WTC11 (cell line): Measurements from ENCODE around the gene MCOLN3. TPM values are rescaled to one million over a fixed set of nuclear protein-coding genes. Genes with fewer than 3 reads are reported as not detected.

ENCODE experiments used
- ATAC-seq: fragments of 200-7000 bp; cut with Tn5 transposase; 2 replicates; pipeline ENCODE4 v1.10.0; 2021; ENCODE audit warnings: mild to moderate bottlenecking, moderate library complexity
- CTCF ChIA-PET: fragments of 300-600 bp; sonication (Branson Sonifier 250); formaldehyde crosslinking; loops from one replicate; lab custom pipeline; 2021; ENCODE audit warnings: antibody characterized with exemption; lab: Charles Lee
- POLR2A ChIA-PET: fragments of 350-600 bp; sonication (Branson Sonifier 250); formaldehyde crosslinking; loops from one replicate; lab custom pipeline; 2021; ENCODE audit warnings: antibody characterized with exemption; lab: Charles Lee
- DNase-seq: peaks from one replicate; pipeline ENCODE4 v3.0.0; 2021; ENCODE audit warnings: low spot score
- H3K27ac Mint-ChIP-seq: 2 replicates; pipeline ENCODE4 v1.8.0; 2021; ENCODE audit warnings: mixed read lengths
- H3K27me3 Mint-ChIP-seq: 2 replicates; pipeline ENCODE4 v1.8.0; 2021; ENCODE audit warnings: low read depth, mild to moderate bottlenecking, moderate library complexity, mixed read lengths
- H3K36me3 Mint-ChIP-seq: 2 replicates; pipeline ENCODE4 v1.8.0; 2021; ENCODE audit warnings: mixed read lengths
- H3K4me1 Mint-ChIP-seq: 2 replicates; pipeline ENCODE4 v1.8.0; 2022; ENCODE audit warnings: mixed read lengths
- H3K4me3 Mint-ChIP-seq: 2 replicates; pipeline ENCODE4 v1.8.0; 2021; ENCODE audit warnings: mild to moderate bottlenecking, moderate library complexity, mixed read lengths
- H3K9me3 Mint-ChIP-seq: 2 replicates; pipeline ENCODE4 v1.8.0; 2021; ENCODE audit warnings: mixed read lengths
- CBFB ChIP-seq: sonication (generic); formaldehyde crosslinking; IDR thresholded peaks from 2 replicates; pipeline ENCODE4 v1.8.1; 2022; ENCODE audit warnings: mild to moderate bottlenecking, low read depth, missing genetic modification reagents
- ESRRA ChIP-seq: sonication (generic); formaldehyde crosslinking; IDR thresholded peaks from 2 replicates; pipeline ENCODE4 v1.8.1; 2022; ENCODE audit warnings: mild to moderate bottlenecking, missing genetic modification reagents, borderline replicate concordance
- ETV6 ChIP-seq: sonication (generic); formaldehyde crosslinking; IDR thresholded peaks from 2 replicates; pipeline ENCODE4 v1.8.1; 2022; ENCODE audit warnings: mild to moderate bottlenecking, missing genetic modification reagents
- GABPB1 ChIP-seq: sonication (generic); formaldehyde crosslinking; IDR thresholded peaks from 2 replicates; pipeline ENCODE4 v1.8.1; 2023; ENCODE audit warnings: mild to moderate bottlenecking, missing genetic modification reagents
- NR1H2 ChIP-seq: sonication (generic); formaldehyde crosslinking; IDR thresholded peaks from 2 replicates; pipeline ENCODE4 v1.9.0; 2021; ENCODE audit warnings: mild to moderate bottlenecking, moderate library complexity, missing genetic modification reagents
- RELA ChIP-seq: sonication (generic); formaldehyde crosslinking; IDR thresholded peaks from 2 replicates; pipeline ENCODE4 v1.8.1; 2022; ENCODE audit warnings: missing genetic modification reagents, mild to moderate bottlenecking, borderline replicate concordance
- SMAD3 ChIP-seq: sonication (generic); formaldehyde crosslinking; IDR thresholded peaks from 2 replicates; pipeline ENCODE4 v1.8.0; 2022; ENCODE audit warnings: missing genetic modification reagents, mild to moderate bottlenecking, borderline replicate concordance
- SOX15 ChIP-seq: fragments of 250-450 bp; sonication (Bioruptor Pico); IDR thresholded peaks from 2 replicates; pipeline ENCODE4 v1.9.0; 2021; ENCODE audit warnings: mild to moderate bottlenecking
- SP1 ChIP-seq: sonication (generic); formaldehyde crosslinking; conservative IDR thresholded peaks from 2 replicates; pipeline ENCODE4 v1.8.1; 2022; ENCODE audit warnings: missing genetic modification reagents
- TP53 ChIP-seq: sonication (generic); formaldehyde crosslinking; IDR thresholded peaks from 2 replicates; pipeline ENCODE4 v1.8.1; 2023; ENCODE audit warnings: mild to moderate bottlenecking, missing genetic modification reagents
- ZNF396 ChIP-seq: fragments of 250-450 bp; sonication (Bioruptor Pico); IDR thresholded peaks from 2 replicates; pipeline ENCODE4 v1.8.0; 2021; ENCODE audit warnings: mild to moderate bottlenecking, moderate library complexity, borderline replicate concordance
- total RNA-seq: library from RNA; stranded (reverse); gene quantifications from 3 replicates; pipeline ENCODE4 v1.2.3, GENCODE V29; 2021
- TF ChIP-seq, protein P1 (sequence below): fragments of 250-450 bp; sonication (Bioruptor Pico); IDR thresholded peaks from 2 replicates; pipeline ENCODE4 v1.9.0; 2021; ENCODE audit warnings: mild to moderate bottlenecking
- TF ChIP-seq, protein P2 (sequence below): sonication (generic); formaldehyde crosslinking; IDR thresholded peaks from 2 replicates; pipeline ENCODE4 v1.8.0; 2023; ENCODE audit warnings: missing genetic modification reagents, mild to moderate bottlenecking, borderline replicate concordance
- TF ChIP-seq, protein P3 (sequence below): sonication (generic); formaldehyde crosslinking; IDR thresholded peaks from 2 replicates; pipeline ENCODE4 v1.8.0; 2022; ENCODE audit warnings: mild to moderate bottlenecking, missing genetic modification reagents
- TF ChIP-seq, protein P4 (sequence below): sonication (generic); formaldehyde crosslinking; IDR thresholded peaks from 2 replicates; pipeline ENCODE4 v1.8.1; 2023; ENCODE audit warnings: mild to moderate bottlenecking, missing genetic modification reagents, borderline replicate concordance
- TF ChIP-seq, protein P5 (sequence below): fragments of 250-450 bp; sonication (Bioruptor Pico); IDR thresholded peaks from 2 replicates; pipeline ENCODE4 v1.9.0; 2021; ENCODE audit warnings: moderate library complexity, mild to moderate bottlenecking, inconsistent platforms, borderline replicate concordance
- TF ChIP-seq, protein P6 (sequence below): sonication (generic); formaldehyde crosslinking; conservative IDR thresholded peaks from 2 replicates; pipeline ENCODE4 v1.8.1; 2022; ENCODE audit warnings: mild to moderate bottlenecking, missing genetic modification reagents
- TF ChIP-seq, protein P7 (sequence below): sonication (generic); formaldehyde crosslinking; IDR thresholded peaks from 2 replicates; pipeline ENCODE4 v1.8.1; 2023; ENCODE audit warnings: mild to moderate bottlenecking, missing genetic modification reagents, moderate library complexity
- TF ChIP-seq, protein P8 (sequence below): sonication (generic); formaldehyde crosslinking; IDR thresholded peaks from 2 replicates; pipeline ENCODE4 v1.8.0; 2023; ENCODE audit warnings: missing genetic modification reagents

Gene MCOLN3
- total RNA-seq, 1 experiment from 2014 or later = 6.4 TPM

DNA sequence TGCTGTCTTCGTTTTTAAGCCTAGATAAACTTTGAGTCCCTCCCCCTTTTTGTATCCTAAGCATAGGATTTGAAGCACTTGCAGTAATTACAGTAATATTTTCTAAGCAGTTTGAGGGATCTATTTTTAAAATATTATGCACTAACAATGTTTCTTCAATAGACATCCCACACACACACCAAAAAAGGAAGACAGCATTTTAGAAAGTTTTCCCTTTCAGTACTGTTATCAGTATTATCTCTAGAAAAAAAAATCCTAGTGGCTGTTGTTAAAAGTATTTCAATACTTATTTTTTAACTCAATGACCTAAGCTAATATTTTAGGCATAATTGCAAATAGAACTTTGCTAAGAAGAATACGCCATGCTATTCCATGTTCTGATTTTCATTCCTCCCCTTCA lies 15.1 kb downstream of the MCOLN3 start:
- Mint-ChIP-seq H3K27me3 (no peaks in the 10 kb centered on the region), H3K4me3 (no peak overlapping the region), H3K4me1 (no peaks in the 10 kb centered on the region), H3K9me3 (no peaks in the 10 kb centered on the region), H3K27ac (no peak overlapping the region), H3K36me3 (no peaks in the 10 kb centered on the region)
- ATAC-seq (no peak), DNase-seq (no peak)
- ChIA-PET POLR2A (no interaction called here), CTCF (interaction anchor here (1.5 to 1.6 kb wide), 2 partner anchors 88 to 207 kb away, joined by 3 to 7 read pairs; no protein-coding TSS in a partner anchor)
- TF ChIP-seq, protein P1, sequence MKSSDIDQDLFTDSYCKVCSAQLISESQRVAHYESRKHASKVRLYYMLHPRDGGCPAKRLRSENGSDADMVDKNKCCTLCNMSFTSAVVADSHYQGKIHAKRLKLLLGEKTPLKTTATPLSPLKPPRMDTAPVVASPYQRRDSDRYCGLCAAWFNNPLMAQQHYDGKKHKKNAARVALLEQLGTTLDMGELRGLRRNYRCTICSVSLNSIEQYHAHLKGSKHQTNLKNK = no peak
- TF ChIP-seq SOX15 (CRISPR knock-in tag) (no peak), TP53 (CRISPR knock-in tag) (no peak), SP1 (no peak), RELA (CRISPR knock-in tag) (no peak)
- TF ChIP-seq, protein P2, sequence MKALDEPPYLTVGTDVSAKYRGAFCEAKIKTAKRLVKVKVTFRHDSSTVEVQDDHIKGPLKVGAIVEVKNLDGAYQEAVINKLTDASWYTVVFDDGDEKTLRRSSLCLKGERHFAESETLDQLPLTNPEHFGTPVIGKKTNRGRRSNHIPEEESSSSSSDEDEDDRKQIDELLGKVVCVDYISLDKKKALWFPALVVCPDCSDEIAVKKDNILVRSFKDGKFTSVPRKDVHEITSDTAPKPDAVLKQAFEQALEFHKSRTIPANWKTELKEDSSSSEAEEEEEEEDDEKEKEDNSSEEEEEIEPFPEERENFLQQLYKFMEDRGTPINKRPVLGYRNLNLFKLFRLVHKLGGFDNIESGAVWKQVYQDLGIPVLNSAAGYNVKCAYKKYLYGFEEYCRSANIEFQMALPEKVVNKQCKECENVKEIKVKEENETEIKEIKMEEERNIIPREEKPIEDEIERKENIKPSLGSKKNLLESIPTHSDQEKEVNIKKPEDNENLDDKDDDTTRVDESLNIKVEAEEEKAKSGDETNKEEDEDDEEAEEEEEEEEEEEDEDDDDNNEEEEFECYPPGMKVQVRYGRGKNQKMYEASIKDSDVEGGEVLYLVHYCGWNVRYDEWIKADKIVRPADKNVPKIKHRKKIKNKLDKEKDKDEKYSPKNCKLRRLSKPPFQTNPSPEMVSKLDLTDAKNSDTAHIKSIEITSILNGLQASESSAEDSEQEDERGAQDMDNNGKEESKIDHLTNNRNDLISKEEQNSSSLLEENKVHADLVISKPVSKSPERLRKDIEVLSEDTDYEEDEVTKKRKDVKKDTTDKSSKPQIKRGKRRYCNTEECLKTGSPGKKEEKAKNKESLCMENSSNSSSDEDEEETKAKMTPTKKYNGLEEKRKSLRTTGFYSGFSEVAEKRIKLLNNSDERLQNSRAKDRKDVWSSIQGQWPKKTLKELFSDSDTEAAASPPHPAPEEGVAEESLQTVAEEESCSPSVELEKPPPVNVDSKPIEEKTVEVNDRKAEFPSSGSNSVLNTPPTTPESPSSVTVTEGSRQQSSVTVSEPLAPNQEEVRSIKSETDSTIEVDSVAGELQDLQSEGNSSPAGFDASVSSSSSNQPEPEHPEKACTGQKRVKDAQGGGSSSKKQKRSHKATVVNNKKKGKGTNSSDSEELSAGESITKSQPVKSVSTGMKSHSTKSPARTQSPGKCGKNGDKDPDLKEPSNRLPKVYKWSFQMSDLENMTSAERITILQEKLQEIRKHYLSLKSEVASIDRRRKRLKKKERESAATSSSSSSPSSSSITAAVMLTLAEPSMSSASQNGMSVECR (CRISPR knock-in tag) = no peak
- TF ChIP-seq, protein P3, sequence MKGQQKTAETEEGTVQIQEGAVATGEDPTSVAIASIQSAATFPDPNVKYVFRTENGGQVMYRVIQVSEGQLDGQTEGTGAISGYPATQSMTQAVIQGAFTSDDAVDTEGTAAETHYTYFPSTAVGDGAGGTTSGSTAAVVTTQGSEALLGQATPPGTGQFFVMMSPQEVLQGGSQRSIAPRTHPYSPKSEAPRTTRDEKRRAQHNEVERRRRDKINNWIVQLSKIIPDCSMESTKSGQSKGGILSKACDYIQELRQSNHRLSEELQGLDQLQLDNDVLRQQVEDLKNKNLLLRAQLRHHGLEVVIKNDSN (CRISPR knock-in tag) = no peak
- TF ChIP-seq, protein P4, sequence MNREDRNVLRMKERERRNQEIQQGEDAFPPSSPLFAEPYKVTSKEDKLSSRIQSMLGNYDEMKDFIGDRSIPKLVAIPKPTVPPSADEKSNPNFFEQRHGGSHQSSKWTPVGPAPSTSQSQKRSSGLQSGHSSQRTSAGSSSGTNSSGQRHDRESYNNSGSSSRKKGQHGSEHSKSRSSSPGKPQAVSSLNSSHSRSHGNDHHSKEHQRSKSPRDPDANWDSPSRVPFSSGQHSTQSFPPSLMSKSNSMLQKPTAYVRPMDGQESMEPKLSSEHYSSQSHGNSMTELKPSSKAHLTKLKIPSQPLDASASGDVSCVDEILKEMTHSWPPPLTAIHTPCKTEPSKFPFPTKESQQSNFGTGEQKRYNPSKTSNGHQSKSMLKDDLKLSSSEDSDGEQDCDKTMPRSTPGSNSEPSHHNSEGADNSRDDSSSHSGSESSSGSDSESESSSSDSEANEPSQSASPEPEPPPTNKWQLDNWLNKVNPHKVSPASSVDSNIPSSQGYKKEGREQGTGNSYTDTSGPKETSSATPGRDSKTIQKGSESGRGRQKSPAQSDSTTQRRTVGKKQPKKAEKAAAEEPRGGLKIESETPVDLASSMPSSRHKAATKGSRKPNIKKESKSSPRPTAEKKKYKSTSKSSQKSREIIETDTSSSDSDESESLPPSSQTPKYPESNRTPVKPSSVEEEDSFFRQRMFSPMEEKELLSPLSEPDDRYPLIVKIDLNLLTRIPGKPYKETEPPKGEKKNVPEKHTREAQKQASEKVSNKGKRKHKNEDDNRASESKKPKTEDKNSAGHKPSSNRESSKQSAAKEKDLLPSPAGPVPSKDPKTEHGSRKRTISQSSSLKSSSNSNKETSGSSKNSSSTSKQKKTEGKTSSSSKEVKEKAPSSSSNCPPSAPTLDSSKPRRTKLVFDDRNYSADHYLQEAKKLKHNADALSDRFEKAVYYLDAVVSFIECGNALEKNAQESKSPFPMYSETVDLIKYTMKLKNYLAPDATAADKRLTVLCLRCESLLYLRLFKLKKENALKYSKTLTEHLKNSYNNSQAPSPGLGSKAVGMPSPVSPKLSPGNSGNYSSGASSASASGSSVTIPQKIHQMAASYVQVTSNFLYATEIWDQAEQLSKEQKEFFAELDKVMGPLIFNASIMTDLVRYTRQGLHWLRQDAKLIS (CRISPR knock-in tag) = no peak

DNA sequence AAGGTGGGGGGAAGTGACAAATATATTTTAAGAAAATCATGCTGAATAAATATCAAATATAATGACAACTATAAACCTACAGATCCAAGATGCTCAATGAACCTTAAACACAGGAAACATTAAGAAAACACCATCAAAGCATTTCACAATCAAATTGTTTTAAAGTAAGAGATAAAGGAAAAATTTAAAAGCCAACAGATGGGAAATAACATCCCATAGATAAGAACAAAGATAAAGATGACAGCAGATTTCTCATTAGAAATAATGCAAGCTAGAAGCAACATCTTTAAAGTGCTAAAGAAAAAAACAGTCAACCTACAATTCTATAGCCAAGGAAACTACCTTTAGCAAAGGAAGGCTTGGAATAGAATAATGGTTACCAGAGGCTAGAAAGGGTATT lies 17.8 kb downstream of the MCOLN3 start:
- H3K9me3 Mint-ChIP-seq = no peaks in the 10 kb centered on the region
- no peak overlapping the region for H3K4me3 Mint-ChIP-seq
- no peaks in the 10 kb centered on the region for H3K27me3 Mint-ChIP-seq
- H3K27ac Mint-ChIP-seq = no peak overlapping the region
- POLR2A ChIA-PET = no interaction called here
- CTCF ChIA-PET = no interaction called here
- DNase-seq = no peak
- TF ChIP-seq, protein P5, sequence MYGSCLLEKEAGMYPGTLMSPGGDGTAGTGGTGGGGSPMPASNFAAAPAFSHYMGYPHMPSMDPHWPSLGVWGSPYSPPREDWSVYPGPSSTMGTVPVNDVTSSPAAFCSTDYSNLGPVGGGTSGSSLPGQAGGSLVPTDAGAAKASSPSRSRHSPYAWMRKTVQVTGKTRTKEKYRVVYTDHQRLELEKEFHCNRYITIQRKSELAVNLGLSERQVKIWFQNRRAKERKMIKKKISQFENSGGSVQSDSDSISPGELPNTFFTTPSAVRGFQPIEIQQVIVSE (CRISPR knock-in tag) = no peak
- TF ChIP-seq, protein P6, sequence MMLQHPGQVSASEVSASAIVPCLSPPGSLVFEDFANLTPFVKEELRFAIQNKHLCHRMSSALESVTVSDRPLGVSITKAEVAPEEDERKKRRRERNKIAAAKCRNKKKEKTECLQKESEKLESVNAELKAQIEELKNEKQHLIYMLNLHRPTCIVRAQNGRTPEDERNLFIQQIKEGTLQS = no peak
- no peak for ATAC-seq
- H3K36me3 Mint-ChIP-seq = no peaks in the 10 kb centered on the region
- H3K4me1 Mint-ChIP-seq = no peaks in the 10 kb centered on the region

DNA sequence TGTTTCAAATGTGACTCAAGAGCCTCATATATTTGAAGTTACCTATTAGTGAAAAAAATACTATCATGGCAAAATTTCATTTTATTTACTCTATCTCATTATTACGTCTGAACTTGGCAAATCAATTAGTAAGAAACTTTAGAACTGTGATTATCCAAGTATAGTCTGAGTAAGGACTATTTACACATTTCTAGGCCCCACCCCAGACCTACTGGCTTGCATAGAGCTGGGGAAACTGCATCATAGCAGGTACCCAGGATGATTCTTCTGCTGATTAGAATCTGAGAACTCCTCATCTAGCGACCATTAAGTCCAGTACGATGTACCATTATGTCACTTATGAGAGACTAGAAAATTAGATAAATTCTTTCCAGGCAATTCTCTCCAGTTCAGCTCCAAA lies 20.1 kb downstream of the MCOLN3 start:
- DNase-seq (no peak), ATAC-seq (no peak)
- no peak overlapping the region for H3K4me3 Mint-ChIP-seq
- H3K4me1 Mint-ChIP-seq = no peaks in the 10 kb centered on the region
- no peak overlapping the region for H3K27ac Mint-ChIP-seq
- no peaks in the 10 kb centered on the region for H3K36me3 Mint-ChIP-seq
- H3K9me3 Mint-ChIP-seq = no peaks in the 10 kb centered on the region
- H3K27me3 Mint-ChIP-seq = no peaks in the 10 kb centered on the region
- ChIA-PET POLR2A (no interaction called here), CTCF (interaction anchor here (1.0 to 4.7 kb wide), 5 partner anchors 31 to 232 kb away, joined by 3 to 90 read pairs (median 4); partner anchors contain the start of gene MCOLN2)
- TF ChIP-seq ZNF396 (no peak), CBFB (CRISPR knock-in tag) (no peak), ETV6 (CRISPR knock-in tag) (no peak), SMAD3 (CRISPR knock-in tag) (no peak), NR1H2 (CRISPR knock-in tag) (no peak), ESRRA (CRISPR knock-in tag) (no peak), GABPB1 (CRISPR knock-in tag) (no peak)
- TF ChIP-seq, protein P7, sequence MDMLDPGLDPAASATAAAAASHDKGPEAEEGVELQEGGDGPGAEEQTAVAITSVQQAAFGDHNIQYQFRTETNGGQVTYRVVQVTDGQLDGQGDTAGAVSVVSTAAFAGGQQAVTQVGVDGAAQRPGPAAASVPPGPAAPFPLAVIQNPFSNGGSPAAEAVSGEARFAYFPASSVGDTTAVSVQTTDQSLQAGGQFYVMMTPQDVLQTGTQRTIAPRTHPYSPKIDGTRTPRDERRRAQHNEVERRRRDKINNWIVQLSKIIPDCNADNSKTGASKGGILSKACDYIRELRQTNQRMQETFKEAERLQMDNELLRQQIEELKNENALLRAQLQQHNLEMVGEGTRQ (CRISPR knock-in tag) = no peak
- TF ChIP-seq, protein P8, sequence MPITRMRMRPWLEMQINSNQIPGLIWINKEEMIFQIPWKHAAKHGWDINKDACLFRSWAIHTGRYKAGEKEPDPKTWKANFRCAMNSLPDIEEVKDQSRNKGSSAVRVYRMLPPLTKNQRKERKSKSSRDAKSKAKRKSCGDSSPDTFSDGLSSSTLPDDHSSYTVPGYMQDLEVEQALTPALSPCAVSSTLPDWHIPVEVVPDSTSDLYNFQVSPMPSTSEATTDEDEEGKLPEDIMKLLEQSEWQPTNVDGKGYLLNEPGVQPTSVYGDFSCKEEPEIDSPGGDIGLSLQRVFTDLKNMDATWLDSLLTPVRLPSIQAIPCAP = no peak
